Heart left ventricle (tissue), 13 donors: ENCODE data around the gene GALT.

Experiments
- CTCF ChIP-seq, 12 donors: fragments of 200-600 bp; sonication (generic) in 4 of 12; IDR thresholded peaks; one replicate each; pipeline versions ENCODE4 v1.5.0 to v1.8.0; 2018 to 2022; ENCODE audit warnings: antibody characterized with exemption in 12 of 12, mild to moderate bottlenecking in 5 of 12
- POLR2A ChIP-seq, 2 donors: fragments of 450-650 bp; IDR thresholded peaks; one replicate each; pipeline ENCODE4 v1.6.1; 2017; ENCODE audit warnings: antibody characterized with exemption in 2 of 2, mild to moderate bottlenecking in 2 of 2, moderate library complexity in 2 of 2
- donor health status: ischemic (EF 13 %, LVEDD 7.1; RV severe dilation, severe dysfunction).
- donor health status: DM: no; HTN: yes; CAD: no.
- donor health status: DM: no; HTN: no; CAD: no.
- donor health status: ischemic (EF 25% LVEDD 6.9; RV normal size, moderate dysfunction).
- donor health status: ischemic (EF 25% LVEDD 5.7; RV mildly dilated, moderate dysfunction).
- donor health status: ischemic (EF 35%, LVEDD 5.7; RV mildly dilated, moderate dysfunction).
- donor health status: nonischemic (EF 11% LVEDD 7.7; RV severe dilation, severe dysfunction).
- donor health status: DM: yes; HTN: yes; CAD: no.
- donor health status: PGD.
- donor health status: ischemic (EF 29% LVEDD 5.4; RV normal size, mild dysfunction).
- donor health status: nonischemic (EF 23%, LVEDD 6.1; RV moderate dilation, normal function).

GRCh38 chr9:34633166-34633565 is 13.3 kb upstream of the GALT start:
- TF ChIP-seq CTCF (IDR thresholded peaks at IDR 0.05) (no peak), POLR2A (IDR thresholded peaks at IDR 0.05) (no peak)
